Stimulated activated CD8-positive, alpha-beta memory T cell treated with anti-CD3 and anti-CD28 coated beads, Interleukin-2, amount 100 ng/mL, for 1 hour (primary cell): ENCODE measurements around the gene CENPL.

ENCODE experiments used
- DNase-seq, 2 donors: peaks; one replicate each; pipeline ENCODE4 v3.0.0-alpha.2; 2020; ENCODE audit warnings: low read depth in 2 of 2

Gene CENPL

DNA sequence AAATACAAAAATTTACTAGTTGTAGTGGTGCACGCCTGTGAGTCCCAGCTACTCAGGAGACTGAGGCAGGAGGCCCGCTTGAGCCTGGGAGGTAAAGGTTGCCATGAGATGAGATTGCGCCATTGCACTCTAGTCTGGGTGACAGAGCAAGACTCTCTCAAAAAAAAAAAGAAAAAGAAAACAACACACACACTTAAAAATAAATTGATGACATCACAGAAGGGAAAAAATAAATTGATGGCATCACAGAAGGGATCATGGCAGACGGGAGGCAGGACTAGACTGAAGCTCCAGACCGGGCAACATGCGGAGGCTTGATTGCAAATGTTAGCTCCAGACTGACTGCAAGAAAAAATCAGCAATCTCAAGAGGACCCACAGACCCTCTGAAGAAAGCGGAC, 66.6 kb downstream of the CENPL start:
- no peak for DNase-seq

DNA sequence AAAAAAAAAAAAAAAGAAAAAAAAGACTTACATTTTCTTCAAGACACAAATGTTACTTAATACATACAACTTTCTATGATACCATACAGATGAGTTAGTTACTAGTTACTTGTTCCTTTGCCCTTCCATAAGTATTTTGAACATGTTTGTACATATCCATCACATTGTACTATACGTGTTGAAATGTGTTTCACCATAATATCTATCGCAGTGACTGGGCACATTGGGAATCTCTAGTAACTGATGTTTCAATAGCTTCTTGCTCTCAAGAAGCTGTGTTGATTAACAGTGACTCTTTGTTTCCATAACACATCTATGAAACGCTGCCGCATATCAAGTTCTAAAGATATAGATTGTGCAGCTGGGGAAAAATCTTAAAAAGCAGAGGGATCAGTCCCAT, 67.0 kb downstream of the CENPL start:
- DNase-seq: no peak

DNA sequence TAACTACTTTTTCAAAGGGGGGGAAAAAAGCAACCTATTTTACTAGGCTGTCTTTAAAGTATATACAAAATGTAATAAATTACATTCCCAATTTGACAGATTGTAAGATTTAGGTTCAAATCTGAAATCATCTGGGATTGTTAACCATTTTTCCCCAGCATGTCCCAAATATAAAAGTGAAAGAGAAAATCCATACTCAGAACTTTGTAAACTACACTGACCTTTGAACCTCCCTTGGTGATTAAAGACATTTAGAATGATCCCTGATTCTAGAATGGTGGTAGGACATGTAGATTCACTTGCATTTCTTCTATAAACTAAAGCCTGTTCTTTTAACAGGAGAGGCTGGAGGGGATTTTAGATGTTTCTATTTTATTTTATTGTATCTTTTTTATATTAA, 70.9 kb downstream of the CENPL start:
- DNase-seq: no peak
